HL-60/S4 treated with retinoic acid at 250 ng/mL for 4 days and 3 days (cell line): ENCODE measurements around the gene NTRK3.
"Not testable (repeated sequence)": the region's sequence is repeated elsewhere in the genome, so short reads cannot be mapped to it uniquely, and the experiment has no call there.

Source experiments
- in situ Hi-C: fragments of 300-500 bp; cut with MboI; formaldehyde crosslinking; loops from 2 replicates; pipeline ENCODE4 v1.7.0; 2022; ENCODE audit warnings: low sequenced_read_pairs

Gene NTRK3

DNA sequence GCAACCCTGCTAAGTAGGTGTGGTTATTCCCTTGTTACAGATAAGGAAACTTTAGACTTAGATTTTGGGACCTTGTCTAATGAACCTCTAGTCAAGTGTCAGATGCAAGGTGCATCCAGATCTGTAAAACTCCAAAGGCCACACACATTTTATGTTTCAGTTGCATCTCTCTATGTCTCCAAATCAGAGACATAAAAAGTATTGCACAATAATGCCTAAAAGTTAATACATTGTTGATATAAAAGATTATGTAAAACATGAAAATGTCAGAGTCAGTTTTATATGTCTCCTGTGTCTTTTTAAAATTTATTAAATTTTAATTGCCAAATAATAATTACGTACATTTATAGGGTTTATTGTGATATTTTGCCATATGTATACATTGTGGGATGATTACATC lies 408.5 kb downstream of the NTRK3 start:
- in situ Hi-C loops: no loop called here

- in situ Hi-C loops: no loop called here
These were observed 409.8 kb downstream of the NTRK3 start for GRCh38 chr15:87846746-87847145.

DNA sequence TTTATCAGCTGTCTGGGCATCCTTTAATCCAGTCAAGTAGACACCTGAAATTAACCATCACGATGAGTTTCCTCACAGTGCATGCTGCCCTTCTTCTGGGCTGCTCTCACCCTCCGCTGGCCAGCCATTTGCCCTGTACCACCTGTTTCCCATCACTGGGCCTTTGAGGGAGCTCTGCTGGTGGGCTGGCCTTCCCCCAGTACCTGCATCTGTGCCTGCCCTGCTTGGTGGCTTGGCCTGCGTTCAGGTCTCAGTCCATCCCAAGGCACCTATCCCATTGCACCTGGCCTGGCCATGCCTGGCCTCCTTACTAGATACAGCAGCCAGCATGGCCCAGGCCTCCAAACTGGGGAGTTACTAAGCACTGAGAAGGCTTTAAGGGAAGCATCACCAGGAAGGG lies 413.2 kb downstream of the NTRK3 start:
- in situ Hi-C loops: no loop called here

GRCh38 chr15:87841426-87841998 lies 415.0 kb downstream of the NTRK3 start:
- in situ Hi-C loops: no loop called here

GRCh38 chr15:87835830-87836229 lies 420.7 kb downstream of the NTRK3 start:
- in situ Hi-C loops: not testable (repeated sequence)

DNA sequence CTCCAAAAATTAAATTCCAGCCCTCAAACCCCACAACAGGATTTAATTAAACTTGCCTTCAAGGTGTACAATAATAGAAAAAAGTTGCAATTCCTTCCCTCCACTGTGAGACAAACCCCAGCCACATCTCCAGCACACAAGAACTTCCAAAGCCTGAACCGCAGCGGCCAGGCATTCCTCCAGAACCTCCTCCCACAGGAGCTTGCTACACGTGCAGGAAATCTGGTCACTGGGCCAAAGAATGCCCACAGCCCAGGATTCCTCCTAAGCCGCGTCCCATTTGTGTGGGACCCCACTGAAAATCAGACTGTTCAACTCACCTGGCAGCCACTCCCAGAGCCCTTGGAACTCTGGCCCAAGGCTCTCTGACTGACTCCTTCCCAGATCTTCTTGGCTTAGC lies 423.2 kb downstream of the NTRK3 start:
- in situ Hi-C loops: not testable (repeated sequence)

DNA sequence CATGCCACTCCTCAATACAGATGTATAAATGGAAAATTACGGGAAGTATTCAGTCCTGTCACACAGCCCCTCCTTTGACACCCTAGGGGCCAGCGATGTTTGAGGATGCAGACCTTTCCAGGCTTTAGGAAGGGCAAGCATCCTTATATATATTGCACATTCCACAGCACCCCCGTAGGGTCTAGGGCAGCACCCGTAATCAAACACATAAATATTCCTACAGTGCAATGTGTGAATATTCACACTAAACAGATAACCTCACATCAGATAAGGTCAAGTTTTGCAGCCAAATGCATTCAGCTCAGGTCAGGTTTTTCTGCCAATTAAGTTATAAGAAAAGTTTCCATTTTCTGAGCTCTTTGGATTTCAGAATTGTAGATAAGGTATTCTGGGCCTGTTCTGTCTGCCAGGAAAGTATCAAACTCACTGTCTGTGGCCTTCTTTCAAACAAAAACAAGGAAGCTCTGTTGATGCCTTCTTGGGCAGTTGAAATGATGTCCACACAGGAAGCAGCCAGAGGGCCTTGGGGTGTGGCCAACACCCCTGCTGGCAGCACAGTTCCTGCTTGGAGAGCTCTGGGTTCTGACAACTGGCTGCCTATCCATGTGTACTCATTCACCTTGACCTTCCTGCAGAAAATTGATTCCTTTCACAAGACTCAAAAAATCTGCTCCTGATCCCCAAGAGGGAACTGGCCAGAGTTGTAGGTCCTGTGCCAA lies 427.0 kb downstream of the NTRK3 start:
- in situ Hi-C loops: no loop called here

- in situ Hi-C loops: no loop called here
These were observed 427.9 kb downstream of the NTRK3 start for GRCh38 chr15:87828608-87829007.

GRCh38 chr15:87827131-87827530 lies 429.4 kb downstream of the NTRK3 start:
- in situ Hi-C loops: no loop called here

- in situ Hi-C loops: no loop called here
These were observed 430.3 kb downstream of the NTRK3 start for GRCh38 chr15:87826119-87826747.

DNA sequence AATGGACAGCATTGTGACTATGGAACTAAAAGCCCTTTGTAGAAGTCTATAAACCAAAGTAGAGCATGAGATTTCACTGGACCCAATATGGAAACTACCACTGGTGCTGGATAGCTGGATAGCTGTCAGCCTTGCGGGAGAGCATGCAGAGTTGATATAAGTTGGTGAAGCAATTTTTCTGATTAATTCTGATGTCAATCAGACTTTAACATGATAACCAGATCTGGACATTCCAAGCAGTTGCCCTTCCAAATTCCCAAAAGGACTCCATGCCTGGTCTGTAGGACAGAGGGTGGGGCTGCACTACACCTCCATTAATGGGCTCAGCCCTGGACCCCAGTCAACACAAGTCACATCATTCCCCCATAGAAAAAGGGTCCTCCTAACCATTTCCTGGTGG lies 437.8 kb downstream of the NTRK3 start:
- in situ Hi-C loops: no loop called here

DNA sequence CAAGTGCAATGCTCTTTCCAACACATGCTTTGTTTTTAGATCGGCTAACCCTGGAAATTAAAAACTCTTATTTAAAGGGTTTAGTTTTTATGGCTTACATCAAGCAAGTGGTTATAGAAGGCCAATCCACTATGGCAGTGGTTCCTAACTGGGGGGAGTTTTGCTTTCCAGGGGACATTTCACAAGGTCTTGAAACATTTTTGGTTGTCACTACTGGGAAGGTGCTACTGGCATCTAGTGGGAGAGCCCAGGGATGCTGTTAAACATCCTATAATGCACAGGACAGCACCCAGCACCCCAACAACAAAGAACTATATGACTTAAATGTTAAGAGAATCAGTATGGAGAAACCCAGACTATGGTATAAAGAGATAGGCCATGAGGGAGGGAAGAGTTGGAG lies 439.0 kb downstream of the NTRK3 start:
- in situ Hi-C loops: no loop called here

DNA sequence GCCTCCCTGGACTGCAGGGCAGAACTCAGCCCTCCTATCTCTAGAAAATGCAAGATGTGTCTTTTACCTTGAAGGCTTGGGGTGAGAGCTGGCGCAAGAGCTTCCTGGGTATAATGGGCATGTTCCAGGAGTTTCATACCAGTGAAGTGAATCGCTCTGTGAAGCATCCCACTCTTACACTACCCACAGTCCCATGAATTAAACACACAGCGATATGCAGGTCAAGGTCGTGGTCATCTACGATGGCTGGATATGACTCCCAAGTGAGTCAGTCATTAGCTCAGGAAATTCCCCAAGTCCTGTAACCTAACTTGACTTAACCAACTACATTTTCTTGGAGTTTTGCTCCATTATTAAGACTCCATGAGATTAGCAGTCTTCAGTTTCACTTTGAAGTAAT lies 439.7 kb downstream of the NTRK3 start:
- in situ Hi-C loops: no loop called here

- in situ Hi-C loops: no loop called here
These were observed 440.5 kb downstream of the NTRK3 start for GRCh38 chr15:87816016-87816415.
